HepG2 (cell line): ENCODE data around the gene RPUSD4. TPM values are rescaled to one million over a fixed set of nuclear protein-coding genes. Genes with fewer than 3 reads are reported as not detected.

Source experiments
- ARID3A ChIP-seq: IDR thresholded peaks from 2 replicates; pipeline ENCODE4 v1.6.1; 2012; ENCODE audit warnings: low read depth, low read length, improper control_type of control experiment
- CENPX ChIP-seq: sonication (generic); formaldehyde crosslinking; IDR thresholded peaks from 2 replicates; pipeline ENCODE4 v1.9.0; 2021; ENCODE audit warnings: mild to moderate bottlenecking, missing genetic modification reagents, moderate library complexity
- E2F5 ChIP-seq: sonication (generic); formaldehyde crosslinking; conservative IDR thresholded peaks from 2 replicates; pipeline ENCODE4 v1.4.0; 2020; ENCODE audit warnings: missing genetic modification reagents
- FOXM1 ChIP-seq: sonication (generic); formaldehyde crosslinking; IDR thresholded peaks from 2 replicates; pipeline ENCODE4 v1.5.0; 2020; ENCODE audit warnings: missing genetic modification reagents
- HDAC2 ChIP-seq: sonication (generic); formaldehyde crosslinking; IDR thresholded peaks from 2 replicates; pipeline ENCODE4 v1.4.0; 2020; ENCODE audit warnings: missing genetic modification reagents
- MYC ChIP-seq: sonication (generic); formaldehyde crosslinking; IDR thresholded peaks from 2 replicates; pipeline ENCODE4 v1.9.0; 2021; ENCODE audit warnings: missing genetic modification reagents, borderline replicate concordance
- SRY ChIP-seq: sonication (generic); formaldehyde crosslinking; IDR thresholded peaks from 2 replicates; pipeline ENCODE4 v1.8.0; 2022; ENCODE audit warnings: mild to moderate bottlenecking, missing genetic modification reagents
- TERF1 ChIP-seq: sonication (generic); formaldehyde crosslinking; IDR thresholded peaks from 2 replicates; pipeline ENCODE4 v1.8.0; 2022; ENCODE audit warnings: mild to moderate bottlenecking, missing genetic modification reagents, moderate library complexity
- ZNF12 ChIP-seq: sonication (generic); formaldehyde crosslinking; IDR thresholded peaks from 2 replicates; pipeline ENCODE4 v1.5.0; 2020; ENCODE audit warnings: missing genetic modification reagents
- ZNF121 ChIP-seq: sonication (generic); formaldehyde crosslinking; IDR thresholded peaks from 2 replicates; pipeline ENCODE4 v1.5.0; 2020; ENCODE audit warnings: mild to moderate bottlenecking, missing genetic modification reagents
- ZNF138 ChIP-seq: sonication (generic); formaldehyde crosslinking; IDR thresholded peaks from 2 replicates; pipeline ENCODE4 v1.5.0; 2020; ENCODE audit warnings: mild to moderate bottlenecking, low read depth, missing genetic modification reagents
- ZNF235 ChIP-seq: sonication (generic); formaldehyde crosslinking; IDR thresholded peaks from 2 replicates; pipeline ENCODE4 v1.8.1; 2023; ENCODE audit warnings: mild to moderate bottlenecking, missing genetic modification reagents, borderline replicate concordance
- ZNF263 ChIP-seq: sonication (generic); formaldehyde crosslinking; IDR thresholded peaks from 2 replicates; pipeline ENCODE4 v1.4.0; 2020; ENCODE audit warnings: missing genetic modification reagents
- ZNF280B ChIP-seq: sonication (generic); formaldehyde crosslinking; IDR thresholded peaks from 2 replicates; pipeline ENCODE4 v1.5.0; 2020; ENCODE audit warnings: missing genetic modification reagents, mild to moderate bottlenecking, borderline replicate concordance
- ZNF329 ChIP-seq: sonication (generic); formaldehyde crosslinking; IDR thresholded peaks from 2 replicates; pipeline ENCODE4 v1.9.0; 2021; ENCODE audit warnings: low read depth, mild to moderate bottlenecking, missing genetic modification reagents
- ZNF337 ChIP-seq: sonication (generic); formaldehyde crosslinking; IDR thresholded peaks from 2 replicates; pipeline ENCODE4 v1.5.1; 2020; ENCODE audit warnings: missing genetic modification reagents, low read depth, mild to moderate bottlenecking, borderline replicate concordance
- ZNF432 ChIP-seq: sonication (generic); formaldehyde crosslinking; IDR thresholded peaks from 2 replicates; pipeline ENCODE4 v1.5.0; 2020; ENCODE audit warnings: missing genetic modification reagents, mild to moderate bottlenecking, borderline replicate concordance
- ZNF576 ChIP-seq: sonication (generic); formaldehyde crosslinking; IDR thresholded peaks from 2 replicates; pipeline ENCODE4 v1.4.0; 2020; ENCODE audit warnings: mild to moderate bottlenecking, missing genetic modification reagents
- ZNF746 ChIP-seq: sonication (generic); formaldehyde crosslinking; IDR thresholded peaks from 2 replicates; pipeline ENCODE4 v1.8.0; 2022; ENCODE audit warnings: mild to moderate bottlenecking, missing genetic modification reagents
- polyA plus RNA-seq, 8 experiments: library from polyadenylated mRNA; depleted of rRNA in 3 of 8; stranded (reverse) in 7 of 8; unstranded in 1 of 8; fragments of >200 nt; fragmentation: Illumina TruSeq in 4 of 8; extraction: Trizol in 4 of 8; gene quantifications; 2 replicates each; pipeline versions ENCODE4 v1.2.1 to v1.2.3, GENCODE V29; 2011 to 2016; ENCODE audit warnings: low read depth in 4 of 8, missing spikeins in 1 of 8, mixed read lengths in 1 of 8; ENCODE audit not compliant: insufficient read depth in 1 of 8
- total RNA-seq, 5 experiments: library from RNA; depleted of rRNA; stranded (reverse); fragments of >200 nt; fragmentation: Illumina TruSeq; extraction: Trizol; gene quantifications; 2 replicates each; pipeline ENCODE4 v1.2.3, GENCODE V29; 2016; ENCODE audit warnings: low read depth in 1 of 5
- TF ChIP-seq, protein P1 (sequence below): sonication (generic); formaldehyde crosslinking; IDR thresholded peaks from 2 replicates; pipeline ENCODE4 v1.8.1; 2022; ENCODE audit warnings: low read depth, mild to moderate bottlenecking, missing genetic modification reagents

The RPUSD4 gene
- total and polyA plus RNA-seq, 2 of the 13 experiments (the other 11 are each of a cell fraction or from before 2014, with no cell fraction given): 45.0 to 52.9 TPM

- TF ChIP-seq ZNF746 (CRISPR knock-in tag) (0 out of 2 replicates have a peak, but pooled peaks have one; percentile 48), ZNF12 (CRISPR knock-in tag) (no peak), ZNF138 (CRISPR knock-in tag) (no peak), FOXM1 (no peak), ZNF280B (CRISPR knock-in tag) (no peak), ZNF329 (no peak), E2F5 (CRISPR knock-in tag) (0 out of 2 replicates have a peak, but pooled peaks have one; percentile 53), ZNF576 (CRISPR knock-in tag) (0 out of 2 replicates have a peak, but pooled peaks have one; percentile 54), CENPX (CRISPR knock-in tag) (no peak), ZNF121 (CRISPR knock-in tag) (no peak), TERF1 (CRISPR knock-in tag) (no peak), ZNF432 (CRISPR knock-in tag) (no peak), ZNF263 (CRISPR knock-in tag) (0 out of 2 replicates have a peak, but pooled peaks have one; percentile 26), SRY (CRISPR knock-in tag) (no peak), HDAC2 (CRISPR knock-in tag) (peak; percentile 66; the same call in 1 of the 2 replicates), ARID3A (no peak), MYC (peak; percentile 99), ZNF235 (CRISPR knock-in tag) (peak; percentile 62; the same call in 1 of the 2 replicates), ZNF337 (CRISPR knock-in tag) (no peak)
- TF ChIP-seq, protein P1, sequence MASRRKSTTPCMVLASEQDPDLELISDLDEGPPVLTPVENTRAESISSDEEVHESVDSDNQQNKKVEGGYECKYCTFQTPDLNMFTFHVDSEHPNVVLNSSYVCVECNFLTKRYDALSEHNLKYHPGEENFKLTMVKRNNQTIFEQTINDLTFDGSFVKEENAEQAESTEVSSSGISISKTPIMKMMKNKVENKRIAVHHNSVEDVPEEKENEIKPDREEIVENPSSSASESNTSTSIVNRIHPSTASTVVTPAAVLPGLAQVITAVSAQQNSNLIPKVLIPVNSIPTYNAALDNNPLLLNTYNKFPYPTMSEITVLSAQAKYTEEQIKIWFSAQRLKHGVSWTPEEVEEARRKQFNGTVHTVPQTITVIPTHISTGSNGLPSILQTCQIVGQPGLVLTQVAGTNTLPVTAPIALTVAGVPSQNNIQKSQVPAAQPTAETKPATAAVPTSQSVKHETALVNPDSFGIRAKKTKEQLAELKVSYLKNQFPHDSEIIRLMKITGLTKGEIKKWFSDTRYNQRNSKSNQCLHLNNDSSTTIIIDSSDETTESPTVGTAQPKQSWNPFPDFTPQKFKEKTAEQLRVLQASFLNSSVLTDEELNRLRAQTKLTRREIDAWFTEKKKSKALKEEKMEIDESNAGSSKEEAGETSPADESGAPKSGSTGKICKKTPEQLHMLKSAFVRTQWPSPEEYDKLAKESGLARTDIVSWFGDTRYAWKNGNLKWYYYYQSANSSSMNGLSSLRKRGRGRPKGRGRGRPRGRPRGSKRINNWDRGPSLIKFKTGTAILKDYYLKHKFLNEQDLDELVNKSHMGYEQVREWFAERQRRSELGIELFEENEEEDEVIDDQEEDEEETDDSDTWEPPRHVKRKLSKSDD (CRISPR knock-in tag): 0 out of 2 replicates have a peak, but pooled peaks have one; percentile 17
Measured at GRCh38 chr11:126211236-126212088, at the start of gene RPUSD4, which contains the start of gene FAM118B (continued).
